Measurements from ENCODE around the gene PPP1R12C.

PPP1R12C gene

DNA sequence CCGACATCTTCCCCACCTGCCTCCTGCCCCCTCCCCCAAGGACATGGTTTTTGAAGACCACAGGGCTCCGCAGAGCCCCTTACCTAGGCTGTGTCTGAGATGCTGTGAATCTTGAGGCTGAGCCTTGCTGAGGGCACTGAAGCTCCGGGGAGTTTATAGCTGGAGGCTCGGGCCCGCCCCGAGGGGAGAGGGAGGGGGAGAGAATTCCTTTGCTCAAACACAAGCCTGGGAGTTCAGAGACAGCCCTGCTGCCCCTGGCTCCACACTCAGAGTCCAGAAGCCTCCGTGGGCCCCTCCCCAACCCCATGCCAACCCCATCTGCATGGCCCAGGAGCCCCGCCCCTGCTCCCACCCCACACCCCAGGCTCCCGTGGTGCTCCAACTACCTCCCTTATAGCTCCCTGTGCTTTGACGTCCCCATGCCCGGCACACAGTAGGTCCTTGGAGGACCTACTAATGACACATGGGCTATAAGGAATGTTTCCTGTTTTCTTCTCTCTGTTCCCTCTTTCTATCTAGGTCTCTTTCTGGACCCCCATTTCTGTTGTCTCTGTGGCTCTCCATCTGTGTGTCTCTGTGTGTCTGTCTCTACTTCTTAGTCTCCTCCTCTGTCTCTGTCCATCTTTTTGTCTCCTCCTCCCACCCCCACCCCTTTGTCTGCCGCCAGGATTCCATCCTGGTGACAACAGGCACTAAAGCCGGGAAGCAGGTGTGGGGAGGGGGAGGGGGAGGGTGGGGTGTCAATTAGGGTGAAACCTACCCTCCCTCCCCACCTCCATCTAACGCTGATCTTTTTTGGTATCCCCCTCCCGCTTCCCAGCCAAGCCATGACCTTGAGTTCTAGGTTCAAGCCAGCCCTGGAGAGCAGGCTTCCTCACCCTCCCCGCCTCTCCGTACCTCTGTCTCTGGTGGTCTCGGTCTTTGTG, 31.9 kb upstream of the PPP1R12C start, which contains the start of gene TNNT1:
TSS of gene TNNT1 (minus strand) at position 129 of the 926 bp plus-strand sequence. CDS start 2,049 bp downstream, outside the sequence.
- TF ChIP-seq, protein P1, sequence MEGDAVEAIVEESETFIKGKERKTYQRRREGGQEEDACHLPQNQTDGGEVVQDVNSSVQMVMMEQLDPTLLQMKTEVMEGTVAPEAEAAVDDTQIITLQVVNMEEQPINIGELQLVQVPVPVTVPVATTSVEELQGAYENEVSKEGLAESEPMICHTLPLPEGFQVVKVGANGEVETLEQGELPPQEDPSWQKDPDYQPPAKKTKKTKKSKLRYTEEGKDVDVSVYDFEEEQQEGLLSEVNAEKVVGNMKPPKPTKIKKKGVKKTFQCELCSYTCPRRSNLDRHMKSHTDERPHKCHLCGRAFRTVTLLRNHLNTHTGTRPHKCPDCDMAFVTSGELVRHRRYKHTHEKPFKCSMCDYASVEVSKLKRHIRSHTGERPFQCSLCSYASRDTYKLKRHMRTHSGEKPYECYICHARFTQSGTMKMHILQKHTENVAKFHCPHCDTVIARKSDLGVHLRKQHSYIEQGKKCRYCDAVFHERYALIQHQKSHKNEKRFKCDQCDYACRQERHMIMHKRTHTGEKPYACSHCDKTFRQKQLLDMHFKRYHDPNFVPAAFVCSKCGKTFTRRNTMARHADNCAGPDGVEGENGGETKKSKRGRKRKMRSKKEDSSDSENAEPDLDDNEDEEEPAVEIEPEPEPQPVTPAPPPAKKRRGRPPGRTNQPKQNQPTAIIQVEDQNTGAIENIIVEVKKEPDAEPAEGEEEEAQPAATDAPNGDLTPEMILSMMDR (conservative IDR thresholded peaks at IDR 0.05) = no peak
- H3K27ac ChIP-seq = no peak within 1 kb of the TSS

DNA sequence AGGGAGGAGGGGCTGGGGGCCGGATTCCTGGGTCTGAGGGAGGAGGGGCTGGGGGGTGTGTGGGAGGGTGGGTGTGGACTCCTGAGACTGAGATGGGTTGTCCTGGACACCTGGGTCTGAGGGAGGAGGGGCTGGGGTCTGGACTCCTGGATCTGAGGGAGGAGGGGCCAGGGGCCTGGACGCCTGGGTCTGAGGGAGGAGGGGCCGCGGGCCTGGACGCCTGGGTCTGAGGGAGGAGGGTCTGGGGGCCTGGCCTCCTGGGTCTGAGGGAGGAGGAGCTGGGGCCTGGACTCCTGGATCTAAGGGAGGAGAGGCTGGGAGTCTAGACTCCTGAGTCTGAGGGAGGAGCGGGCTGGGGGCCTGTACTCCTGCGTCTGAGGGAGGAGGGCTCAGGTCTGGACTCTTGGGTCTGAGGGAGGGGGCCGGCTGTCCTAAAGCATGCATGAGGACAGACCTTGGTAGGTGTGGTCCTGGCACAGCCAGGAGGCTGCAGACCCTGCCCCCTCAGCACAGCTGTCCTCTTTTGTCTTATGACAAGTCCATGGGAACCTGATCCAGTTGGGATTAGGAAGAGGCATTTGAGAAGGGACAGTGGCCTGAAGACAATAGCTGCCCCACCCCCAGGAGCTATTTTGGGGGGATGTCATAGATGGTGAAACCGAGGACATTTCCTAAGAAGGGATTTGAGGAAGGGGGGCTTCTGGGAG, 30.3 kb upstream of the PPP1R12C start:
- TF ChIP-seq, protein P1 (conservative IDR thresholded peaks at IDR 0.05) = no peak
- H3K27ac ChIP-seq = no peak overlapping the region

DNA sequence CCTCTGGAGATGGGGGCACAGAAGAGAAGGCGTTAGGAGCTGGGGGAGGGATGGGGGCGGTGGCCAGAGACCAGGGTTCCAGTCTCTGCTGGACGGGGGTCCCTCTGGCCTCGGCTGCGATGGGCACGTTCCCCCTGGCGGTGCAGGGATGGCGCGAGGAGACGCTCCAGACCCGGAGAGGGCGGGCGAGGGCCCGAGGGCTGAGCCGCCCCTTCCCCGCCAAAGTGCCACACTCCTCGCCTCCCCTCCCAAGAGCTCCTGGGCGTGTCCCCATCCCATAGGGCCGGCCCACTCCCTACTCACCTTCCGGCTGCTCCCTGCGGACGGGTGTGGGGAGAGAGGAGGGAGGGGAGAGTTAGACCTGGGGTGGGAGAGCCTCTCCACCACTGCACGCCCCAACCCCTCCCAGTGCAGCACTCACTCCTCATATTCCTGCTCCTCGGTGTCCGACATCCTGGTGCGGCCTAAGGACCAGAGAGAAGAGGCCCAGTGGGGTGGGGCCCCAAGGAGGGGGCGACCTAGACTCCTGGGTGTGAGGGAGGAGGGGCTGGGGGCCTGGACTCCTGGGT, 29.4 kb upstream of the PPP1R12C start:
- TF ChIP-seq, protein P1 (conservative IDR thresholded peaks at IDR 0.05) = no peak
- H3K27ac ChIP-seq = peak overlapping the region; percentile 56; the same call in 1 of the 2 replicates

- H3K27ac ChIP-seq = peak overlapping the region; percentile 56; the same call in 1 of the 2 replicates
- TF ChIP-seq, protein P1 (conservative IDR thresholded peaks at IDR 0.05) = peak; percentile 94
Observed at GRCh38 chr19:55146078-55146704, 28.8 kb upstream of the PPP1R12C start.

GRCh38 chr19:55145232-55145631, 27.8 kb upstream of the PPP1R12C start:
- H3K27ac ChIP-seq = no peak overlapping the region
- TF ChIP-seq, protein P1 (conservative IDR thresholded peaks at IDR 0.05) = no peak

GRCh38 chr19:55141696-55142095, 24.3 kb upstream of the PPP1R12C start:
- H3K27ac ChIP-seq = no peak overlapping the region
- TF ChIP-seq, protein P1 (conservative IDR thresholded peaks at IDR 0.05) = no peak

Data from VCaP (cell line).